GM19023 (cell line): Measurements from ENCODE around the gene SCN4A.

Source experiments
- ATAC-seq: cut with Tn5 transposase; IDR thresholded peaks from one replicate; pipeline ENCODE4 v1.9.1; 2021; ENCODE audit warnings: mild to moderate bottlenecking, moderate library complexity; ENCODE audit not compliant: unreplicated experiment

SCN4A gene

DNA sequence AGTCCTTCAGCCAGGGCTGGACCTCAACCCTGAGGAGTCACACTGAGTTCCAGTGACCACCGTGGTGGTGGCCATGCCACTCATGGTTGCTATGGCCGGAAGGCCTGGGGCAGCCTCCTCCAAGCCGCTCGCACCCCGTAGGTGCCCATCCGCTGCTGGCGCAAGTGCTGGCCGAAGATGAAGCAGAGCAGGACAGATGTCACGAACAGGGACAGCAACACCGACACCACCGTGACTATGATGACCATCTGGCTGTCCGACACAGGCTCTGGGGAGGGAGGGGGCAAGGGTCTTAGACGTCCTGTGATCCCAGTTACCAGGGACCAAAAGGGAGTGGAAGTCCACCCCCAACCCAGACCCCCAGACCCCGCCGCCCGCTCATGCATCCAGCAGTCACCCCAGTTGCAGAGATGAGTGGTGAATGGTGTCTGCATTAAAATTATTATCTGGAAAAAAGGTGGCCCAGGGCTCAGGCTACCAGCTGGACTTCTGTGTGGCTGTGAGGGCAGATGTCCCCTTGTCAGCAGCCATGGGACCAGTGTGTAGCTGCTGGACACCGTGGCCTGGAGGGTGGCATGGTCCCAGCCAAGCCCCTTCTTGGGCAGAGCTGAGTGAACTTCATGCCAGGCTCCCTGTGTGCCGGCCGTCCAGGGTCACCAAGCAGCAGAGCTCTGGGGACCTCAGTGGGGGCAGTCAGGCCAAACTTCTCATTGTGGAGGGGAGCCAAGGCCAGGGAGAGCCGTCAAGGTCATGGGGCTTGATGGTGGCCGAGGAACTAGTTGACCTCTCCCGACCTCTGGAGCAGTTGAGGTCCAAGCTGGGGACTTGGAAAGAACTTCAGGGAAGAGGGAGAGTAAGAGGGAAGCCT lies 30.2 kb upstream of the SCN4A start:
- no peak for ATAC-seq

DNA sequence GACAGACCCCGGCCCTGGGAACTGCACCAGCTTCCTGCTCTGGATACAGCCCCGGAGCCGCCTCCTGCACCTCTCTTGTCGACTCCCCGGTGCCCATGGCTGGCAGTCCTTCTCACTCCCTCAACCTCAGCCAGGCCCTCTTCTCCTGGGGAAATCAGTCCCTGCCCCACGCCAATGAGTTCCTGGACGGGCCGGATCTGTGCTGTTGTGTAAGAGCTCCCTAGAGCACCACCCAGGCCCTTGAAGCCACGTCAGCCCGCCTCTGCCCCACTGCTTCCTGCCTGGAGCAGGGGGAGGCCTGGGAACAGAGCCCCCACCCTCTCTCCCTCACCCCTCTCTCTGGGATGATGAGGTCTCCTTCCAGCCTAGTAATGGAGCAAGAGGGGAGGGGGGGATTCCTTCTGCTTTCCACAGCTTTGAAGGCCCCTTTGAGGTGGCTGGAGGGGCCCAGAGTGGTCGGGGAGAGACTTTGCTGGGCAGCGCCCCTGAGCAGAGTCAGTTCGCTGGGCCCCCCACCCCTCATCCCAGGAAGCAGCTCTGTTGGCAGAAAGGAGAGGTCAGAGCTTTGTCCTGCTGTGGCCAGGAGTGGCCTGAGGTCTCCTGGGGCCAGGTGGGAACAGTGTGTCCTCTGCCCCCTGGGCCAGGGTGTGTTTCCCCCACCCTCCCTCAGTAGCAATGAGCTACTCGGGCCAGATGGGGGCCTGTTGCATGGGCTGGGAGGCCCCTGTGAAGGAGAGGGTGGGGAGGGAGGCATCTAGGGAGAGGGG lies 29.2 kb upstream of the SCN4A start:
- ATAC-seq: no peak

DNA sequence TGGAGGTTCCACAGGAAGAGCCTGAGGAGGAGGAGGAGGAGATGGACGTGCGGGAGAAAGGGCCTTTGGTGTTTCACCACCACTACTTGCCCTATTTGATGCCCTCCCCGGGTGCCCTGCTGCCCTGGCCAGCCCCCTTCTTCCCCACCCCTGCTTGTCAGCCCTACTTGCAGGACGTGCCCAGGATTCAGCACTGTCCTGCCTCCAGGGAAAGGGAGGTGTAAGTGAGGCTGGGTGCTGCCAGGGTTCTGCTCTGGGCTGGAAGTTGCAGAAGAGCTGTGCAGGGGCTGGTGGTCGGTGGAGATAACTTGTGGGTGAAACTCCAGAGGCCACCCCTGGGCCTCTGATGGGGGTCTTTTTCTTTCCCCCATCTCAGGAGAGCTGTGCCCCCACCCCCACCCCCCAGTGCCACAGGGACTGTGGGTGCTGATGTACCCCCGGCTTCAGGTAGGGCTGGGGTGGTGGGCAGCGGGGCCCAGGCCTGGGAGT lies 28.4 kb upstream of the SCN4A start:
- no peak for ATAC-seq

DNA sequence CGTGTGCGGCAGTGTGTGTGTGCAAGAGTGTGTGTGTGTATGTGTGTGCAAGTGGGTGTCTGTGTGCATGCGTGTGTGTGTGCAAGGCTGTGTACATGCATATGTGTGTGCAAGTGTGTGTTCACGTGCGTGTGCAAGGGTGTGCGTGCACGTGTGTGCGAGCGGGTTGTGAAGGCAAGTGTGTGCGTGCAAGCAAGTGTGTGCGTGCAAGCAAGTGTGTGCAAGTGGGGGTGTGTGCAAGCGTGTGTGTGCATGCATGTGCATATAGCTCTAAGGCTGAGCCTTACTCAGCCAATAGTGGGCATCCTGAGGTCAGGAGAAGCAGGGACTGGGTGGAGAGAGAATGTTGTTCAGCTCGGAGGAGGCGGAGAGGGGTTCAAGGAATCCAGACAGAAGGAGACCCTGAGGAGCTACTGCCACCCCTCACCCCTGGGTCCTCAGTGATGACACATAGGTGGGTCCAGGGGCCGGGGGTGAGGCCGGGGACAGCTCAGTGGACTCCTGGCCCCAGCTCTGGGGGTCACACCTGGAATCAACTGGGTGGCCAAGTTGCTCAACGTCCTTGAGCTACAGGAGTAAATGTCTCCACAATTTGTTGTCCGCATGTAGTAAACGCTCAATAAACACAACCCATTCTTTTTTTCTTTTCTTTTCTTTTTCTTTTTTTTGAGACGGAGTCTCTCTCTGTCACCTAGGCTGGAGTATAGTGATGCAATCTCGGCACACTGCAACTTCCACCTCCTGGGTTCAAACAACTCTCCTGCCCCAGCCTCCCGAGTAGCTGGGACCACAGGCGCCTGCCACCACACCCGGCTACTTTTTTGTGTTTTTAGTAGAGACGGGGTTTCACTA lies 27.2 kb upstream of the SCN4A start:
- ATAC-seq: no peak

DNA sequence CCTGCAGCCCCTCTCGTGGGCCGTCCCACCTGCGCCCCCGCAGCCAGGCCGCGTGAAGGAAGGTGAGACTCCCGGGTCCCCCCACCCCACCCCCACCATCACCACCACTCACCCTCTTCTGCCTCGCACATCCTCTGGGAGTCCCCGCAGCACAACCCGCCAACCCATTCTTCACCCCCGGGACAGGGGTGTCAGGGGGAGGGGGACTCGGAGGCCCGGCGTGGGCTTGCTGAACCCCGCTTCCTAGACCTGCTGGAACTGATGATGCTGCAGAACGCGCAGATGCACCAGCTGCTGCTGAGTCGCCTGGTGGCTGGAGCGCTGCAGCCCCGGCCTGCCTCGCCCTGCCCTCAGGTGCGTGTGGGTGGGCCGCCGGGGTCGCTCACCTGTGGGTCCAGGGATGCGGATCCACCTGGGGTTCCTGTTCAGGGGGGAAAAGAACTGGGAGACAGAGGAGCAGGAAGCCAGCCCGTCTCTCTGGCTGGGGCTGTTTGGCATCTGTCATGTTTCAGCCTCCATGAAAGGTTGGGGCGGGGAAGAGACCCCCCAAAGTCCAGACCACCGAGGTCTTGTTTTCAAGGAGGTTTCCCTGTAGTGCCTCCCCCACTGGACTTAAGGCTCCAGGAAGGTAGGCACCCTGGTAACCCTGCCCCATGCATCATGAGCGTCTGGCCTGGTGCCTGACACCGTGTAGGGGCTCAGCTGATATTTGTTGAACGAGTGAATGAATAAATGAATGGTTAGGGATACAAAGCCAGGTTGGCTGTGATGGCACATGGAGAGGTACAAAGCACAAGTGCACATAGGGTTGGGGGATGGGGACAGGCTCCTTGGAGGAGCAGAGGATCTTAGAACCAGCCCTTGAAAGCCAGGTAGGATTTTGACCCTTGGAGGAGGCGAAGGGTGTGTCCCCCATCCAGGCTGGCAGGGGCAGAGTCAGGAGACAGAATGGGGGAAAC lies 26.3 kb upstream of the SCN4A start:
- ATAC-seq: no peak

DNA sequence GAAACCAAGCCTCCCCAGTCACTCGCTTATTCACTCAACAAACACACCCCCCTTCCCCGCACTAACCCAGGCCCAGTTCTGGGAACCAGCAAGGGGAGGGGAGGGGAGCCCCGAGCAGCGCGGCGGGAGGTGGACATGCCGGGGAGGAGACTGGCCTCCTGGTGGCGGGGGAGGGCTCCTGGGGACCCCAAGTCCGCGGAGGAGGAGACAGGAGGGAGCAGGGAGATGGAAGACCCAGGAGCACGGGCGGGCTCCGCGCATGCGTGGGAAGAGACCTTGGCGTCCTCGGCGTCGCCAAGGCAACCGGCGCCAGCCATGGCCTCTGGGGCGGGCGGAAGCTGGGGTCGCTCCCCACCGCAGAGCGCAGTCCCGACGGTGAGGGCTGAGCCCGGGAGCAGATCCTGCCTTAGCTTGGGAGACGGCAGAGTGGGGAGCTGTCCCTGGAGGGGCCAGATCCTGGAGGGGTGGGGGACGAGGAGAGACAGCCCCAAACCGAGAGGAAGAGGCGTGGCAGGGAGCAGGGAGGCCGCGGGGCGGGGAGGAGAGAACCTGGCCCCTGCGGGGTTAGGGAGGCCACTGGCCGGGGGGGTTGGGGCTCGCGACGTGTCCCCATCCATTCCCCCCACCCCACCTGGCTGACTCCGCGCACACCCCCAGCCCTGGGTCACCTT lies 25.5 kb upstream of the SCN4A start, which contains the start of gene PRR29:
Gene PRR29, plus strand, starts transcription at position 302 of the 671 bp plus-strand sequence. Its CDS starts 14 bp downstream, at position 316.
- ATAC-seq: peak; percentile 78

DNA sequence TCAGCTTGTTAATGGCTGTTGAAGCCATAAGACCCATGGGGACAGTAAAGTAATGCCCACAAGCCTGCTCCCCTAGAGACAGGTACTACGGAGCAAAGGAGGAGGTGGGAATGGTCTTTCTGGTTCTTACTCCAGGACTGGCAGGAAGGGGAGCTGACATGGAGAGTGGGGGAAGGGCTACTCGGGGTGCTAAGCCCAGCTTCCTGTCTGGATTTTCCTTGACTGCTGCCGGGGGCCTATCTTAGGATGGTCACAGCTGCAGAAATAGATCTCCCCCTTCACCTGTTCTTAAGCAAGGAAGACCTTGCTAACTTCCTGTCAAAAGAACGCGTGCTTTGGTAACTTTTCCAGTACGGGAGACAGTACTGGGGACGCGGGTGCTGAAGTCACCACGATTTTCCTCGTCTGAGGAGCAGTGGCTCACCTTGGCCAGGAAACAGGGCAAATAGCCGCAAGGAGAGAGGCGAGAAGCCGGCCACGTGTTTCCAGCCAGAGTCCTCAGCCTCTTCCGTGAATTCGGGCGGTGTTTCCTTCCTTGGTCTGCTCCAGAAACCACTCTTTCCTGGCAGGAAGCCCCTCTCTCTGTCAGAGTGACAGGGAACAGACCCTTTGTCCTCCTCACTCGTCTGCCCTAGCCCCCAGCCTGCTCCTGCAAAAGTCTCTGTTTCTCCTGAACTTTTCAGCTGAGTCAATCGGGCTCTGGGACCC lies 24.8 kb upstream of the SCN4A start:
- ATAC-seq: no peak

DNA sequence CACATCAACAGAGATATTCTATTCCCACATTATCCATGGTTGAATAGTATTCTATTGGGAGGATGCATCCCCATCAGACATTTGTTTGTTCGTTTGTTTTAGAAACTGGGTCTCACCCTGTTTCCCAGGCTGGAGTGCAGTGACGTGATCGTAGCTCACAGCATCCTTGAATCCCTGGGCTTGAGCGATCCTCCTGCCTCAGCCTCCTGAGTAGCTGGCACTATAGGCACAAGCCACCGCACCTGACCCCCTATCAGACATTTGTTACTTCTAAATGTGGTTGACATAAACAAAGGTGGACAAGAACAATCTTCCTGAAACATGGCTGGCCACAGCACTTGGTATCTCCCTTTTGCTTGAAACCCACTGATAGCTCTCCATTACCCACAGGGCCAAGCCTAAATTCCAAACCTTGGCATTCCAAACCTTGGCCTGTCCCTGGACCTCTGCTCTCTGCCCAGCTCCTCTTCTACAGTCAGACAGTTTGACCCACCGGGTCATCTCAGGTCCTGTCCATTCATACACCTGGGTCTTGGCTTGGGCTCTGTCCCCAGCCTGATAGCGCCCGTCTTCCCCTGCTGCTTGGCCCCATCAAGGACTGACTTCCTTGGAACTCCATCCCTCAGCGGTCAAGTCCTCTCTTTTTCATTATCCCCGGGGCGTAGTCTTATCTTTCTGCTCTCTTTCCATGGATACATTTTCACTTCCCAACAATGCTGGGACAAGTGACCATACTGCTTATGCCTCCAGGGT lies 23.9 kb upstream of the SCN4A start:
- ATAC-seq: no peak

DNA sequence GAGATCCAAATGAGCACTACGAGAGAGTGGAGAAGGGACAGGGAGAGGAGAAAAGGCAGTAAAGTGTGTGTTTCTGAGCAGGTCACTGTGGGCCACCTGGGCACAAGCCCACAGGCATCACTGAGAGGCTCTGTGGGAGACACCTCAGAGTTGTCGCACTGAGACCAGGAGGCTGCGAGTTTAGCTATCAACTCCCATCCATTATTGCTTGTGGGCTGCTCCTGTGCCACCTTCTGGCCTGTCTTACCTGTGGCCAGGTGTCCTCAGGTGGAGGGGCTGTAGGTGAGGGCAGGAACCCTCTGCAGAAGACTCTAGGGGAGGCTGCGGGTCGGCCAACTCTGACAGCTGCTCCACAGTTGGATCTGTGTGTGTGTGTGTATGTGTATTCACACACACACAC lies 22.9 kb upstream of the SCN4A start:
- ATAC-seq: no peak

DNA sequence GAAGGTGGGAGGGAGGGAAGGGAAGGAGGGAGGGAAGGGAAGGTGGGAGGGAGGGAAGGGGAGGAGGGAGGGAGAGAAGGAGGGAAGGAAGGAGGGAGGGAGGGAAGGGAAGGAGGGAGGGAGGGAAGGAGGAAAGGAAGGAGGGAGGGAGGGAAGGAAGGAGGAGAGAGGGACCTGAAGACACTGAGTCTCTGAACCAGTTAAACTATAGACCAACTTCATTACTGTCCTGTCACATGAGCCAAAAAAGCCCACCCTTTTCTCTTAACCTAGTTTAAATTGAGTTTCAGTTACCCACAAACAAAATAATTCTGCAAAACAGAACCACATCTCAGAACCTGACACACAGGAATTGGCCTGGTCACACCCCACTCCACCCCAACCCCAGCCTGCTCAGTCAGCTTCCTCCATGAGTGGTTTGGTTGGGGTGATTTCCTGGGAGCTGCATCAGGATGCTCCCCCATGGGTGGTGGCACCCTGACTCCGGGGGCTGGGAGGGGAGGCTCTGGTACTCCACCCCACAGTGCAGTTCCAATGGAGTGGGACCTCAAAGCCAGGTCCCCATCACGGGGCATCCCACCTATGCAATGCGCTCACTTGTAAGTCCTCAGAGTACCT lies 20.8 kb upstream of the SCN4A start:
- no peak for ATAC-seq

DNA sequence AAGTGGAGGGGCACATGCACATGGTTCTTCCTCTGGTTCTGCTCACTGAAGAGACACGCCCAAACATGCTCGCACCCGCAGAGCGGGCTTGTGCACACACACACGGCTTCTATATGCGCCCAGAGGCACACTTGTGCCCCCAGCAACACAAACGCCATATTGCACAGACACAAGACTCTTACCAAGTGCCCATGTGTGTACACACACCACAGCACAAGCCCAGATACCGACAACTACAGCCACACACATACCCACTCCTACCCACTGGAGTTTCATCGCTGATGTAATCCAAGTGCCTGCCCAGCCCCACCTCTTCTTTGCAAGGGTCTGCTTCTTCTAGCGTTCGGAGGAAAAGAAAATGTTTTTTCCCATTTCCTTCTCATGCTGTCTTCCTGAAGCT lies 18.9 kb upstream of the SCN4A start:
- ATAC-seq: no peak

DNA sequence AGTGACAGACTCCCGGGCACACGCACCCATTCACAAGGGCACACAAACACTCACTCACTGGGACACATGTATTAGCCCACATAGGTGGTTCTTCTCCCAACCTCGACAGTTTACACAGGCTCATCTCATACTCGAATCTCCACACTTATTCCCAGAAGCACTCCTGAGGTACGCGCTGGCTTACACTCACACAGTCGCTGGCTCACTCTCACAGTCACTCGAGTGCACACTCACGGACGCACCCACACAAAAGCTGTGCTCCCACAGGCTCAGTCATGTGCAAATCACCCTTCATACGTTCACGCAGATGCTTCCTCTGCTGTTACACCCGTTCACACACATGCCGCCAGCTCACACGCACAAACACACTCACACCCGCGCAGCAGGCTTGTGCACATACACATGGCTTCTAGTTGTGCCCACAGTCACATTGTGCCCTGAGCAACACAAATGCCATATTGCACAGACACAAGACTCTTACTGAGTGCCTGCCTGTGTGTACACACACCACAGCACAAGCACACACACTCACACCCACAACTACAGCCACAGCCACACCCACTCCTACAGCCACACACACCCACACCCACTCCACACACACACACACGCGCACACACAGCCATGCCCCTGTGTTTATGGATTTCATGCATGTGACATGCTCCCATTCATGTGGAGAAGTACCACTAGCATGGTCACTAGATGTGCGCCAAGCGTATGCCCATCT lies 17.1 kb upstream of the SCN4A start:
- ATAC-seq: no peak

DNA sequence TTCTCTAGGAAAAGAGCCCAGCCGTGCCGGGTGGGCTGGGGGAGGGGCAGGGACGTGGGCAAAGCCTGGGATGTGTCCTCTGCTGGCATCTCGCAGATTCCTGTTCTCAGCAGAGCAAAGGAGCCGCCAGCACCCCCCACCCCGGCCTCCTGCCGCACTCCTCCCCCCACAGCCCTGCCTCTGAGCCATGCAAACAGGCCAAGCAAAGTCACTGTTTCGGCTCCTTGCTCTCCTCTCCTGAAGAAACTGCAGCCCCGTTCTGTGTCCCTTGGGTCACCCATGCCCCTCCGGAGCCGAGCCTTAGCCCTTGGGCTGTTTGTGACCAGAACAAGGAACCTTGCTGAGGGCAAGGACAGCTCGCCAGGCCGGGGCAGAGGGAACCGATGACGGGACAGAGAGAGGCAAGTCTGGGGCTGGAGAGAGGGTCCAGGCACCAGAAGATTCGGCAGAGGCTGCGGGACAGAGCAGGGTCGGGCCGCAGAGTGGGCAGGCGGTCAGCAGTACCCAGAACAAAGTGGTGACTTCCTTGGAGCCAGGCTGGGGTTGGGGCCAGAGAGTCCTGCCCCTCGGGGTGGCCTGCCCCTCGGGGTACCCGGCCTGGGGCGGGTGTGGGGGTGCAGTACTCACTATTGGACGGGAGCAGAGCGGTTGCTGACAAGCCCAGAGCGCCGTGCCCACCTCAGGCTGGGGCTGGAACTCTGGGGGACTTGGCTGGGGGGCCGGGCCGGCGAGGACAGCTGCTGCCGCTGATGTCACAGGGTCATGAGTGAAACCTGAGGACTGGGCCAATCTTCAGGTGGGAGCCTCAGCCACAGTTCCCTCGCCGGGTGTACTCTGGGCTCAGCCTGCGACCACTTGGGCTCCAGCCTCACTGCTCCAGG lies 16.3 kb upstream of the SCN4A start:
- ATAC-seq: no peak

DNA sequence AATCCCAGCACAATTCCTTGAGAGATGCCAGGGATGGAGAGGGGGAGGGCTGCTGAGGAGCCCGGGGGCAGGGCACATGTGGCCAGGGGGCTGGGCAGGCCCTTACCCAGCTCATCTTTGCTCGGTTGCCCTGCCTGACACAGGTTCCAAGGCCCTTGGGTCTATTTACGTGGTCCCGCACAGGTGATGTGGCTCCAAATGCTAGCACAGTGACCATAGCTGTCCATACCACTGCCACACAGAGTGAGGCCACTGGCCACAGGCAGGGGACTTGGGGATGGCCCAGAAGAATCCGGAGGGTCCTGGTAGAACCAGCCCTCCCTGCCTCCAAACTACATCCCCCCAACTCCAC lies 15.4 kb upstream of the SCN4A start:
- no peak for ATAC-seq

DNA sequence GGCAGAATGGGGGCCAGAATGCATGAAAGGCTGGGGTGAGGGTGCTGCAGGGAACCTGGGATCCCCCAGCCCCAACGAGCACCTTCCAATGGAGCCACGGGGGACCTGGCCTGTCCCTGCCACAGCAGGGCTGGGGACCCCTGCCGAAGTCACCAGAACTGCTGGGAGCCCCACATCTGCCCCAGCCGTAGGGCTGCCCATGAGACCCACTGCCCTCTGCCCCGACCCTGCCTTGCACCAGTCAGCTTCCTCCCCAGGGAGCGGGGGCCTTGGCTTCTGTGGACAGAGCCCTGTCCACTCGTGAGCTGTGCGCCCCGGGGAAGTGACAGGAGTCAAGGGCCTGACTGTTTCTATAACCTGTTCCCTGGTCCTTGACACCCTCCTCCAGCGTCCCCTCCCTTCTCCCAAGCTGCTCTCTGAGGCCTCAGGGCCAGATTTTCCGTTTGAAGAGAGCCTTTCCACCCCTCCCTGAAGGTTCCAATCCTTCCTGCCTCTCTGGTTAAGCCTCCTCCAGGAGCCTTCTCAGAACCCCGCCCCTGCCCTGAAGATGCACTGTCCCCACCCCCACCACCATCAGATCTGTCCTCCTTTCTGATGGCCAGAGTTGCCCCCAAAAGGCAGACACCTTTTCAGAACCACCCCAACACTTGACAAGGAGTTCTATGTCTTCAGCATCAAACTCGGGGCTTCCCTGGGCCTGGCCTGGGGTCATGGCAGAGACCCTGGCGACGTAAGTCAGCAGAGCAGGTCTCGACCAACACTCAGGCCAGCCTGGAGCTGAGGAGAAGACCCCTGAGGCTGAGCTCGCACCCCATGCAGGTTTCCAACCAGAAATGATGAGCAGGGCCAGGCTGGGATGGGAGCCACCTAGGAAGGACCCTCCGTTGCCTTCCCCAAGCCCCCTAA lies 14.8 kb upstream of the SCN4A start:
- ATAC-seq: no peak
